Stimulated activated CD4-positive, alpha-beta T cell treated with anti-CD3 and anti-CD28 coated beads, Interleukin-4, amount 100 ng/mL, for 4 hours (primary cell): ENCODE data around the gene STAP1.
"Not testable (repeated sequence)": the region's sequence is repeated elsewhere in the genome, so short reads cannot be mapped to it uniquely, and the experiment has no call there.

Experiments used
- DNase-seq, 2 experiments: peaks; one replicate each; pipeline ENCODE4 v3.0.0-alpha.2; 2020

STAP1 gene

DNA sequence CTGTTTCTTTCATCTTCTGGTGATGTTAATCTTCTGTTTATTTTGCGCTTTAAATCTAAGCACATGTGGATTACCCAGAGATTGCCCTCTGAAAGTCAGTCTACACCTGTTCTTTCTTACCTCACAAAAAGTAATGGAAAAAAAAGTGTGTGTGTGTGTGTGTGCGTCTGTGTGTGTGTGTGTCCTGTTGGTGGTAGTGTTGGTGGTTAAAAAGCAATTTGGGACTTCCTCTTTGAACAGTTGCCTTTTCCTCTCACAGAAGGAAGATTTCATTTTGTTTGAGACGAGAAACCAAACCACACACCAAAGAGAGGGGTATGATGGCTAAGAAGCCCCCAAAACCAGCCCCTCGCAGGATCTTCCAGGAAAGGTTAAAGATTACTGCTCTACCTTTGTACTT, at the start of gene STAP1:
STAP1 (plus strand) TSS at position 235 of the 400 bp plus-strand sequence; CDS start at position 318, 83 bp downstream.
- peak in 1 of 2 experiments; percentile 17 for DNase-seq

- no peak for DNase-seq
Measured at GRCh38 chr4:67512501-67512900, 46.0 kb upstream of the STAP1 start.

GRCh38 chr4:67520141-67520540, 38.4 kb upstream of the STAP1 start:
- DNase-seq, result no peak

DNA sequence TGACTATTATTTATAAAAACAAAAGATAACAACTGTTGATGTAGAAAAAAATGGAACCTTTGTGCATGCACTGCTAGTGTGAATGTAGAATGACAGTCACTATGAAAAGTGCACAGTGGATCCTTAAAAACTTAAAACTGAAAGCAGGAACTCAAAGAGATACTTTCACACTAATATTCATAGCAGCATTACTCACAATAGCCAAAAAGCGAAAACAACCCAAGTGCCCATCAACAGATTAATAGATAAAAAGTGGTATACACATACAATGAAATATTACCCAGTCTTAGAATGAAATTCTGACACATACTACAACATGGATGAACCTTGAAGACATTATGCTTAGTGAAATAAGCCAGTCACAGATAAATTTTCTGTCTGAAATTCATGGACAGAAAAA, 37.0 kb upstream of the STAP1 start:
- no peak for DNase-seq

- DNase-seq, result no peak
Measured at GRCh38 chr4:67522230-67522629, 36.3 kb upstream of the STAP1 start.

DNA sequence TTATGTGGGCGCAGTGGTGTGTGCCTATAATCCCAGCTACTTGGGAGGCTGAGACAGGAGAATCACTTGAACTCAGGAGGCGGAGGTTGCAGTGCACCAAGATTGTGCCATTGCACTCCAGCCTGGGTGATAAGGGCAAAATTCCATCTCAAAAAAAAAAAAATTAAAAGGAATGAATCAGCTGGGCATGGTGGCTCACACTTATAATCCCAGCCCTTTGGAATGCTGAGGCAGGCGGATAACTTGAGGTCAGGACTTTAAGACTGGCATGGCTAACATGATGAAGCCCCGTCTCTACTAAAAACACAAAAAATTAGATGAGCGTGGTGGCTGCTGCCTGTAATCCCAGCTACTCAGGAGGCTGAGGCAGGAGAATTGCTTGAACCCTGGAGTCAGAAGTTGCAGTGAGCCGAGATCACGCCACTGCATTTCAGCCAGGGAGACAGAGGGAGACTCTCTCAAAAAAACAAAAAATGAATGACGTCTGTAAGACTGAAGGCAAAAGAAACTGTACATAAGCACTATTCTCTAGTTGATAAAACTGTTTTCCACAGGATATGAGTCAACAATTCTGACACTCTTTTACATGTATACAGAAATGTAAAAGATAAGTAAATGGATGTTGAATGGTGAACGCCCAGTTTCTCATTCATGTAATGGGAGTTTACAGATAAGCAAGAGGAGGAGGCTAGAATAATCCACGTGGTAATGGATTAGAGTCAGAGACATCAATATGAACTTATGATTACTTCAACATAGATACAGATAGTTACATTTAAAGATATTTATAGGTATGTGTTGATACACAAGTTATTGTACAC, 35.5 kb upstream of the STAP1 start:
- no peak for DNase-seq

- not testable (repeated sequence) for DNase-seq
Measured at GRCh38 chr4:67524140-67524539, 34.4 kb upstream of the STAP1 start.

- DNase-seq, result no peak
Measured at GRCh38 chr4:67531379-67531962, 27.1 kb upstream of the STAP1 start.

GRCh38 chr4:67532397-67532796, 26.1 kb upstream of the STAP1 start:
- not testable (repeated sequence) for DNase-seq

DNA sequence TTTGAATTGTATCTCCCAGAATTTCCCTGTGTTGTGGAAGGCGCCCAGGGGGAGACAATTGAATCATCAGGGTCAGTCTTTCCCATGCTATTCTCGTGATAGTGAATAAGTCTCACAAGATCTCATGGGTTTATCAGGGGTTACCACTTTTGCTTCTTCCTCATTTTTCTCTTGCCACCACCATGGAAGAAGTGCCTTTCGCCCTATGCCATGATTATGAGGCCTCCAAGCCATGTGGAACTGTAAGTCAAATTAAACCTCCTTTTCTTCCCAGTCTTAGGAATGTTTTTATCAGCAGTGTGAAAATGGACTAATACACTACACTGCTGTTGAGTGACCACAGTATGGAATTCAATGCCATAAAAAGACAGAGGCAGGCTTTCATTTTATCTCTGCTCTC, 25.4 kb upstream of the STAP1 start:
- DNase-seq, result no peak

DNA sequence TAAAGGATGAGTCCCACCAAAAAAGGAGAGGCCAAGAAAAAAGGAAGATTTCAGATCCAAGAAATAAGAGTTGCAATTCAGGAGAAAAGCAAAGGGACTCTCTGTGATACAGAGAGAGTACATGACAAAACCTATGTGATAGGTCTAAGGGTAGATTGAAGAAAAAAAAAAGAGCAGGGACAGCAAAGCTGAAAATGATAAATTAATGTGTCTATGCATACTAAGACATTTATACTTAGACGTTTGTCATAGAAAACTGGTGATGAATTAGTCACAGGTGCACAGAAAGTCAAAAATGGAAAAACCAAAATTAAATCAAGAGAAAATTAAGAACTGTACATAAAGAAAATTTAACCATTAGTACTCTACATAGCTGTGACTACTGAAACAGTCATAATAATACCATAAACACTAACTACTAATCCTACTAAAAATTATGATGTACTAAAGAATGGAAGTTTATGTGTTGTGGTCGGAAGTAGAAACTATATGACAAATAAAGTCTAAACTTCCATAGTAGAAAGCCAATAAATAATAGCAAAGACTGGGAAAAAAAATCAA, 23.2 kb upstream of the STAP1 start:
- DNase-seq, result no peak

DNA sequence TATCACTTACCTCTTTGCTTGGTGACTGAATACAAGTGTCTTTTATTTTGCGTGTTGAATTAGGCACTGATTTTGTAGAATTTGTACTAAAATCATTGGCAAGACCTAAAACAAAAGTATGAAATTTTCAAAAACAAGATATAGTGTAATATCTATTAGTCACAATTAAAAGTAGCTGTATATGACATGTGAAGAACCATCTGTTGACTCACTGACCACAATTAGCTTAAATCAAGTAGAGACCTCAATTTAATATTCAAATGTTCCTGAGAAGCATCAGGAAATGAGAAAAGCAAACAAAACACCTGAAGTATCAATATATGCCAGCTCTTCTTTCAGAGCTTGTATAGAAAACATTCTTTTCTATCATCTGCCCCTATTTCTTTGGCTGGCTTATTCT, 18.7 kb upstream of the STAP1 start:
- DNase-seq, result no peak

DNA sequence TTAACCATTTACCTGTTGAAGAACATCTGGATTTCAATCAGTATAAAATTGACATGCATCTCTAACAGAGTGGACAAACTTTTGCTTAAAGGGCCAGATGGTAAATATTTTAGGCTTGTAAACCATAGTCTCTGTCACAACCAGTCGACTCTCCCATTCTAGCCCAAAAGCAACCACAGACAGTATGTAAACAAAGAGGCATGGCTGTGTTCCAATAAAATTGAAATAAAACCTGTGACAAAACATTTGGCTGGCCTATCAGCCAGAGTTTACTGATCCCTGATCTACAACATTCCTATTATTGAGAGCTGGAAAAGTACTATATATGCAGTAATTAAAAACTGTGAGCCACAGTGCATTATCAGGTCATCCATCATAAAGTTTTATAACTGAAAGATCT, 16.5 kb upstream of the STAP1 start:
- no peak for DNase-seq

GRCh38 chr4:67545199-67546003, 13.1 kb upstream of the STAP1 start, which contains the start of gene CENPC:
Gene CENPC (minus strand): TSS chr4:67545503. CDS start chr4:67545355, 148 bp downstream.
- peak; percentile 88 for DNase-seq

- DNase-seq, result no peak
Measured at GRCh38 chr4:67546004-67546356, 12.5 kb upstream of the STAP1 start.

DNA sequence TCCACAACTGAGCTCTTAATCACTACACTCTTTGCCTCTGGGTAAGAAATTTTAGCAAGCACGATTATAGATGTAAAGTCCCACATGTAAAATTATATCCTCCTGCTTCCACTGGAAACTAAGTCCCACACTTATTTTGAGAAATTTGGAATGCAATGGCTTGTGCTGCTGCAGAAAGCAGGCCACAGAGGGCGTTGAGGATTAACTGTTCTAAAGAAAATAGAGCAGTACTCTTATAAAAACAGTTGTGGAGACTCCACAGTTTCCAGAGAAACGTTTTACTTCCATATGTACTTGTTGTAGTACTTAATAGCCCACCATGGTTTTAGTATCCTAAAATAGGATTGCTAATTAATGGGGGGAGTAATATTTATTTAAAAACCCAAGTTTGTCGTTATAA, 11.6 kb upstream of the STAP1 start:
- no peak for DNase-seq

DNA sequence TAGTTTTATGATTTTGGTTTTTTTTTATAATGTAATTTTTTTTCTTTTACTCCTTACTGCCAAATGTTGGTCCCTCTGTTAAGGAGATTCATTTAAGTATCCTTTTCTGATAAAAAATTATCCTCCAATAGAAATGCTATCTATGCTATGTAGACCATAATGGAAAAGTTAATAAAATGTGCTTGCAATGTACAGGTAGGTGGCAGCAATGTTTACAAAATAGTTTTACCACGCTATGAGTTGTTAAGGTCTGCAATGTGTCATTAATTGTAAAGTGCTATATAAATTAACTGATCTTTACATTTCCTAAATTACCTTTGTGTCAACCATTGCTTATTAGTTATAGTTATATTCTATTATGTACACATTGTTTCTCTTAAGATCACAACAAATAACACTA, 9.4 kb upstream of the STAP1 start:
- no peak for DNase-seq

- DNase-seq, result no peak
Measured at GRCh38 chr4:67550451-67550850, 8.1 kb upstream of the STAP1 start.

- DNase-seq, result no peak
Measured at GRCh38 chr4:67550857-67551256, 7.7 kb upstream of the STAP1 start.

GRCh38 chr4:67552146-67552792, 6.3 kb upstream of the STAP1 start:
- not testable (repeated sequence) for DNase-seq

DNA sequence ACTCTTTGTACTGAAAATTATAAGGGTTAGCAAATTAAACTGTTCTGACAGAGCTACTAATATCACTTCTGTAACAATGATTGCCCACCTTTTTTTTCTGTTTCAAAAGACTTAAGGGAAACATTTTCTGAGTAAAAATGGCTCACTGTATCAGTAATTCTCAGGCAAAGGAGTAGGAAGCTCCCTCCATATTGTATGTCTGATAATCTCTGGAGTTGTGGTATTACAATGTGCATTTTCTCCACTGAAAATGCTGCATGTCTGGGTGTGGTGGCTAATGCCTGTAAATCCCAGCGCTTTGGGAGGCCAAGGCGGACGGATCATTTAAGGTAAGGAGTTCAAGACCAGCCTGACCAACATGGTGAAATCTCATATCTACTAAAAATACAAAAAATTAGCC, 4.4 kb upstream of the STAP1 start:
- DNase-seq, result no peak

- DNase-seq, result no peak
Measured at GRCh38 chr4:67555447-67555846, 3.1 kb upstream of the STAP1 start.

DNA sequence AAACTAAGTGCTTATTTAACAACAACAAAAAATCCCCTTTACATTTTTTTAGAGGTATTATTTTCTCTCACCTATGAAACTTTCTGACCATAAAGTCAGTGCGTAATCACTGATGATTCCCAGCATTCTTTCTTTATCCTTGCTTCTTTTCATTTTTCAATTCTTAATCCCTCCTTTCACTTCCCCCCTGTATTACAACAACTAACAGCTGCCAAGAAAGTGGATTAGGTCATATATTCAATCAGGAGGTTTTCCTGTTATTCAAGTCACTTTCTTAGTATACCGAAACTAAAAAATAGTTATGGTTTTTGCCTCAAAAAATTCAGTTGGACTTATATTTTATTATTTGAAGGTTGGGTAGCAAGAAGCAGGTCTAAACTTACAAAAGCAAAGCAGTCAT, 2.1 kb upstream of the STAP1 start:
- DNase-seq, result no peak
